K562 (cell line): ENCODE data around the gene NDUFC2. TPM values are rescaled to one million over a fixed set of nuclear protein-coding genes. Genes with fewer than 3 reads are reported as not detected.

Experiments used
- ARID4B ChIP-seq: sonication (generic); formaldehyde crosslinking; IDR thresholded peaks from 2 replicates; pipeline ENCODE4 v1.8.0; 2022; ENCODE audit warnings: mild to moderate bottlenecking, missing genetic modification reagents
- CBFB ChIP-seq: sonication (generic); formaldehyde crosslinking; IDR thresholded peaks from 2 replicates; pipeline ENCODE4 v1.4.0; 2020; ENCODE audit warnings: mild to moderate bottlenecking, missing genetic modification reagents
- EZH2 ChIP-seq: IDR thresholded peaks from 2 replicates; pipeline ENCODE4 v1.6.1; 2012; ENCODE audit warnings: low read depth, mild to moderate bottlenecking, inconsistent platforms, low read length, borderline replicate concordance
- FOXM1 ChIP-seq, 2 experiments: fragments of 450-650 bp in 1 of 2; sonication (generic) in 1 of 2; formaldehyde crosslinking in 1 of 2; IDR thresholded peaks; 2 replicates each; pipeline versions ENCODE4 v1.6.1 to v1.9.0; 2017 to 2022; ENCODE audit warnings: low read depth in 2 of 2, mild to moderate bottlenecking in 2 of 2, missing genetic modification reagents in 1 of 2, moderate library complexity in 1 of 2
- FOXO4 ChIP-seq: fragments of 450-650 bp; formaldehyde crosslinking; IDR thresholded peaks from 2 replicates; pipeline ENCODE4 v1.4.0; 2020; ENCODE audit warnings: mild to moderate bottlenecking, moderate library complexity
- GATAD2A ChIP-seq: fragments of 450-650 bp; IDR thresholded peaks from 2 replicates; pipeline ENCODE4 v1.6.1; 2017
- GTF2A2 ChIP-seq: IDR thresholded peaks from 2 replicates; pipeline ENCODE4 v1.6.1; 2016; ENCODE audit warnings: mild to moderate bottlenecking, missing genetic modification characterization, missing compliant biosample characterization
- NR2F6 ChIP-seq: fragments of 450-650 bp; formaldehyde crosslinking; IDR thresholded peaks from 2 replicates; pipeline ENCODE4 v1.4.0; 2020; ENCODE audit warnings: mild to moderate bottlenecking
- PHF20 ChIP-seq: fragments of 450-650 bp; IDR thresholded peaks from 2 replicates; pipeline ENCODE4 v1.6.1; 2018; ENCODE audit not compliant: partially characterized antibody
- POLR2H ChIP-seq: IDR thresholded peaks from 2 replicates; pipeline ENCODE4 v1.6.1; 2016; ENCODE audit warnings: missing genetic modification characterization, low read depth, mild to moderate bottlenecking, control low read depth, missing compliant biosample characterization, moderate library complexity
- TOE1 ChIP-seq, 2 experiments: fragments of 450-650 bp in 1 of 2; sonication (generic) in 1 of 2; formaldehyde crosslinking in 1 of 2; IDR thresholded peaks; 2 replicates each; pipeline versions ENCODE4 v1.7.1 to v1.8.0; 2016 to 2022; ENCODE audit warnings: borderline replicate concordance in 2 of 2, mild to moderate bottlenecking in 2 of 2, antibody characterized with exemption in 1 of 2, inconsistent platforms in 1 of 2, low read depth in 1 of 2, missing genetic modification reagents in 1 of 2, moderate library complexity in 1 of 2
- ZFP36 ChIP-seq: fragments of 150-350 bp; IDR thresholded peaks from 2 replicates; pipeline ENCODE4 v1.6.1; 2018; ENCODE audit warnings: low read length, low read depth; ENCODE audit not compliant: partially characterized antibody
- ZNF175 ChIP-seq: fragments of 200-800 bp; sonication (Bioruptor generic); IDR thresholded peaks from 2 replicates; pipeline ENCODE4 v1.6.1; 2016; ENCODE audit warnings: low read depth, mild to moderate bottlenecking, missing genetic modification characterization, missing compliant biosample characterization
- polyA plus RNA-seq, 8 experiments: library from polyadenylated mRNA; depleted of rRNA in 4 of 8; stranded (reverse) in 5 of 8; unstranded in 3 of 8; fragments of >200 nt; fragmentation: Nextera tagmentation in 2 of 8; fragmentation: Illumina TruSeq in 1 of 8; extraction: Ambion mirVana in 2 of 8; extraction: Trizol in 1 of 8; gene quantifications; 2 replicates each; pipeline versions ENCODE4 v1.2.1 to v1.2.3, GENCODE V29; 2011 to 2014; ENCODE audit warnings: inconsistent platforms in 1 of 8, missing spikeins in 1 of 8
- total RNA-seq, 7 experiments: library from RNA; depleted of rRNA in 6 of 7; stranded (reverse); fragments of >200 nt in 6 of 7; fragmentation: Illumina TruSeq in 2 of 7; extraction: Trizol in 2 of 7; gene quantifications; 2 replicates each; pipeline versions ENCODE4 v1.2.1 to v1.2.3, GENCODE V29; 2011 to 2021; ENCODE audit warnings: low replicate concordance in 1 of 7
- TF ChIP-seq, protein P1 (sequence below): fragments of 450-650 bp; IDR thresholded peaks from 2 replicates; pipeline ENCODE4 v1.6.1; 2016; ENCODE audit warnings: borderline replicate concordance
- TF ChIP-seq, protein P2 (sequence below): sonication (generic); formaldehyde crosslinking; IDR thresholded peaks from 2 replicates; pipeline ENCODE4 v1.8.1; 2023; ENCODE audit warnings: mild to moderate bottlenecking, missing genetic modification reagents
- TF ChIP-seq, protein P3 (sequence below): fragments of 250-450 bp; sonication (Bioruptor Pico); IDR thresholded peaks from 2 replicates; pipeline ENCODE4 v1.8.0; 2021; ENCODE audit warnings: borderline replicate concordance, mild to moderate bottlenecking, moderate library complexity; ENCODE audit not compliant: poor library complexity, severe bottlenecking

Gene NDUFC2
- total and polyA plus RNA-seq, 9 of the 15 experiments (the other 6 are each of a cell fraction or from before 2014, with no cell fraction given) = 168 to 1,119 (median 442) TPM

GRCh38 chr11:78039919-78040671 is 39.6 kb downstream of the NDUFC2 start (continued):
- TF ChIP-seq, protein P1, sequence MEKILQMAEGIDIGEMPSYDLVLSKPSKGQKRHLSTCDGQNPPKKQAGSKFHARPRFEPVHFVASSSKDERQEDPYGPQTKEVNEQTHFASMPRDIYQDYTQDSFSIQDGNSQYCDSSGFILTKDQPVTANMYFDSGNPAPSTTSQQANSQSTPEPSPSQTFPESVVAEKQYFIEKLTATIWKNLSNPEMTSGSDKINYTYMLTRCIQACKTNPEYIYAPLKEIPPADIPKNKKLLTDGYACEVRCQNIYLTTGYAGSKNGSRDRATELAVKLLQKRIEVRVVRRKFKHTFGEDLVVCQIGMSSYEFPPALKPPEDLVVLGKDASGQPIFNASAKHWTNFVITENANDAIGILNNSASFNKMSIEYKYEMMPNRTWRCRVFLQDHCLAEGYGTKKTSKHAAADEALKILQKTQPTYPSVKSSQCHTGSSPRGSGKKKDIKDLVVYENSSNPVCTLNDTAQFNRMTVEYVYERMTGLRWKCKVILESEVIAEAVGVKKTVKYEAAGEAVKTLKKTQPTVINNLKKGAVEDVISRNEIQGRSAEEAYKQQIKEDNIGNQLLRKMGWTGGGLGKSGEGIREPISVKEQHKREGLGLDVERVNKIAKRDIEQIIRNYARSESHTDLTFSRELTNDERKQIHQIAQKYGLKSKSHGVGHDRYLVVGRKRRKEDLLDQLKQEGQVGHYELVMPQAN = peak; percentile 71
- no peak for TF ChIP-seq NR2F6 (CRISPR knock-in tag)
- 0 out of 2 replicates have a peak, but pooled peaks have one; percentile 42 for TF ChIP-seq FOXO4 (CRISPR knock-in tag)
- TF ChIP-seq, protein P2, sequence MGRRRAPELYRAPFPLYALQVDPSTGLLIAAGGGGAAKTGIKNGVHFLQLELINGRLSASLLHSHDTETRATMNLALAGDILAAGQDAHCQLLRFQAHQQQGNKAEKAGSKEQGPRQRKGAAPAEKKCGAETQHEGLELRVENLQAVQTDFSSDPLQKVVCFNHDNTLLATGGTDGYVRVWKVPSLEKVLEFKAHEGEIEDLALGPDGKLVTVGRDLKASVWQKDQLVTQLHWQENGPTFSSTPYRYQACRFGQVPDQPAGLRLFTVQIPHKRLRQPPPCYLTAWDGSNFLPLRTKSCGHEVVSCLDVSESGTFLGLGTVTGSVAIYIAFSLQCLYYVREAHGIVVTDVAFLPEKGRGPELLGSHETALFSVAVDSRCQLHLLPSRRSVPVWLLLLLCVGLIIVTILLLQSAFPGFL (CRISPR knock-in tag) = no peak
- TF ChIP-seq ARID4B (CRISPR knock-in tag) = no peak
- TF ChIP-seq ZFP36 = no peak
- peak; percentile 91 for TF ChIP-seq GATAD2A
- no peak for TF ChIP-seq EZH2
- TF ChIP-seq, protein P3, sequence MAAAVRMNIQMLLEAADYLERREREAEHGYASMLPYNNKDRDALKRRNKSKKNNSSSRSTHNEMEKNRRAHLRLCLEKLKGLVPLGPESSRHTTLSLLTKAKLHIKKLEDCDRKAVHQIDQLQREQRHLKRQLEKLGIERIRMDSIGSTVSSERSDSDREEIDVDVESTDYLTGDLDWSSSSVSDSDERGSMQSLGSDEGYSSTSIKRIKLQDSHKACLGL (CRISPR knock-in tag) = no peak
- TF ChIP-seq CBFB (CRISPR knock-in tag) = no peak
- TF ChIP-seq FOXM1 (IDR thresholded peaks at IDR 0.05; ENCODE audit: low read depth) = no peak
- no peak for TF ChIP-seq FOXM1 (CRISPR knock-in tag; IDR thresholded peaks at IDR 0.05; ENCODE audit: low read depth)
- TF ChIP-seq PHF20 = peak; percentile 75
- TF ChIP-seq ZNF175 (CRISPR knock-in tag) = peak; percentile 68; the same call in 1 of the 2 replicates
- peak; percentile 75; the same call in 1 of the 2 replicates for TF ChIP-seq TOE1 (IDR thresholded peaks at IDR 0.05; ENCODE audit: borderline replicate concordance)
- no peak for TF ChIP-seq TOE1 (CRISPR knock-in tag; IDR thresholded peaks at IDR 0.05; ENCODE audit: borderline replicate concordance, low read depth)
- TF ChIP-seq POLR2H = peak; percentile 33; the same call in 1 of the 2 replicates
- TF ChIP-seq GTF2A2 (tag) = no peak
